Measurements from ENCODE around the gene ZNF644. TPM values are rescaled to one million over a fixed set of nuclear protein-coding genes. Genes with fewer than 3 reads are reported as not detected.

ZNF644 gene
- total RNA-seq, 1 donor from 2014 or later: 26.2 TPM

DNA sequence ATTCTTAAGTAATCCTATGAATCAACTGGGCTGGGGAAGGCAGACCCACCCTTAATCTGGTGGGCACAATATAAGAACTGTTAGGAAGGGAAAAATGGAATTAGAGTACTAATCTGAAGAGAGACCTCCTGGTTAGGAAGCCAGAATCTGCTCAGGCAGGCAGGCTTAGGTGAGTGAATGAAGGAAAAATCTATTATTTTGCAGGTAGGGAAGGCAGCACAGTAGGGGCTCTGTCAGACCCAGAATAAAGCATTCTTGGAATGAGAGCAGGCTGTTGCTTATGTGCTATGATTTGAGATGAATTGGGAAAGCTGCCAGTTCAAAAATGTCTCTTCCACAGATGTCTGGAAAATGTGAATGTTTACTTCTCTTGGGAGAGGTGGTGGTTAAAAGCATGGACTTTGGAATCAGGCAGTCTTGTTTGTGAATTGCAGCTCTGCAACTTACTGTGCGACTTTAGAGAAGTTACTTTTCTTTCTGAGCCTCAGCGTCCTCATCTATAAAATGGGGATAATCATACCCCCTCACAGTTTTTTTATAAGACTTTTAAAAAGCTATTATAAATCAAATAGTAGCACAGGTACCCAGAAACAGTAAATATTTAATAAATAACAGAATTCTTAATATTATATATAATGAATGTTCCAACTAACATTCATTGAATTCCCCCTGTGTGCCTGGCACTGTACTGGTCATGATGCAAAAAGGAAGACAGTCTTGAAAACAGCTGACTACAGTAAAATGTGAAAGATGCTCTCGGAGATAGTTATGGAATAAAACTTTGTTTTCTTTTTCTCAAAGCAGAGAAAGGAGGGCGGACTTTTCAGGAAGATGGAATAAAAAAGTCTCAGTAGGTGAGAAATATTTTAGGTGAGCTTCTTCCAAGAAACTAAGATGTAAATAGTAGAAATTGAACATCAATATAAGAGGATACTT is 15.3 kb upstream of the ZNF644 start:
- TF ChIP-seq CTCF (conservative IDR thresholded peaks at IDR 0.05; ENCODE audit: low read depth, low read length): no peak

DNA sequence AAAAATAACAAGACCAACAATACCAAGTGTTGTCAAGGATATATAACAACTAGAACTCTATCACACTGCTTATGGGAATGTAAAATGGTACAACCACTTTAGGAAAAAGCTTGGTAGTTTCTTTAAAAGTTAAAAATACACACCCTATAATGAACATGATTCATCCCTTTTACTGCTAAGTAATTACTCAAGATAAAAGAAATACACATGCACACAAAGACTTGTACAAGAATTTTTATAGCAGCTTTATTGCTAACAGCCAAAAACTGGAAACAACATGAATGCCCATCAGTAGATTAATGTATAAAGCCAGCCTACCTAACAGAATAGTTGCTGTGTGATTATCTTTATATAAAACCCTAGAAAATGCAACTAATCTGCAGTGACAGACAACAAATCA is 10.5 kb upstream of the ZNF644 start:
- H3K4me3 ChIP-seq (ENCODE audit: low read depth, low read length): no peak overlapping the region
- no peak for TF ChIP-seq CTCF (conservative IDR thresholded peaks at IDR 0.05; ENCODE audit: low read depth, low read length)
- DNase-seq (ENCODE audit: low read depth): no peak

More for the DNA sequence above, 15.3 kb upstream of the ZNF644 start:
- no peak for DNase-seq (ENCODE audit: low read depth)
- no peak overlapping the region for H3K4me3 ChIP-seq (ENCODE audit: low read depth, low read length)

DNA sequence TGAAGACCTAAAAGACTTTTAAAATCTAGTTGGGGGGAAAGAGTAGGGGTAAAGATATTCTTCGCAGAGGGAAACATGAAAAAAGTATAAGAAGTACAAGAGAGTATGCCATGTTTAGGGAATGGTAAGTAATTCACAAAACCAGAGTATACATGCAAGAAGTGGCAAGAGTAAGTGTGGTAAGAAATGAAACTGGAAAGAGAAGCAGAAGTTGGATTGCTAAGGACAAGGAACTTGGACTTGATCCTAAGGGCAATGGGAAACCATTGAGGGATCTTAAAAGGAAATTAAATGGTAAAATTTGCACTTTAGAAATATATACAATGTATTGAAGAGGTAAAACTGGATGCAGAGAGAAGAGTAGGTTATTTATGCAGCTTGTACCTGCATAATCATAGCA is 9.2 kb upstream of the ZNF644 start:
- TF ChIP-seq CTCF (conservative IDR thresholded peaks at IDR 0.05; ENCODE audit: low read depth, low read length): no peak
- no peak overlapping the region for H3K4me3 ChIP-seq (ENCODE audit: low read depth, low read length)
- no peak for DNase-seq (ENCODE audit: low read depth)

GRCh38 chr1:91026777-91027176 is 4.9 kb upstream of the ZNF644 start:
- H3K4me3 ChIP-seq (ENCODE audit: low read depth, low read length): no peak overlapping the region
- peak; percentile 45 for TF ChIP-seq CTCF (conservative IDR thresholded peaks at IDR 0.05; ENCODE audit: low read depth, low read length)
- DNase-seq (ENCODE audit: low read depth): no peak

DNA sequence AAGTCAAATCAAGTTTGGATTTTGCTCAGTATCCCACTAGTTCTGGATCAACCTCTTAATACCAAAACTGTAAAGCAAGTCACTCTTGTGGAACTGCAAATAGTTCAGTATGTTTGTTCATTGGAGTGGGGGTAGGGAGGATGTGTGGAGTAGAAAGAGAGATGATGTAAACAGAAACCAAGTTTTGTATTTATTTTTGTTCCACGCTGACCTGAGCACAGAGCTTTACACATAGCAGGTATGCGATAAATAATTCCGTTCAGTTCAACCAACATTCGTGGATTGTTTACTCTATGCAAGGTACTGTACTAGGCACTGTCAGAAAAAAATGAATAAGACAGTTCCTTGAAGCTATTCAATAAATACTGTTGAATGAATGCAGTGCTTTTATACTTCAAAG is 4.5 kb upstream of the ZNF644 start:
- no peak overlapping the region for H3K4me3 ChIP-seq (ENCODE audit: low read depth, low read length)
- no peak for DNase-seq (ENCODE audit: low read depth)
- no peak for TF ChIP-seq CTCF (conservative IDR thresholded peaks at IDR 0.05; ENCODE audit: low read depth, low read length)

- DNase-seq (ENCODE audit: low read depth): no peak
- TF ChIP-seq CTCF (conservative IDR thresholded peaks at IDR 0.05; ENCODE audit: low read depth, low read length): no peak
- no peak overlapping the region for H3K4me3 ChIP-seq (ENCODE audit: low read depth, low read length)
Observed at GRCh38 chr1:91024481-91025119, 2.8 kb upstream of the ZNF644 start.

Data from epithelial cell of proximal tubule (primary cell).